PC-9 (cell line): ENCODE data around the gene DNMT3L. TPM values are rescaled to one million over a fixed set of nuclear protein-coding genes. Genes with fewer than 3 reads are reported as not detected.

ENCODE experiments used
- Bru-seq: library from RNA; stranded (reverse); fragments of 400-500 nt; gene quantifications from one replicate; lab custom pipeline; 2021; lab: Mats Ljungman, UMichigan
- BruChase-seq, 2 experiments: library from RNA; stranded (reverse); fragments of 400-500 nt; gene quantifications; one replicate each; lab custom pipeline; 2021; lab: Mats Ljungman, UMichigan
- BruUV-seq: library from RNA; stranded (reverse); fragments of 400-500 nt; replicated peaks from 2 replicates; lab custom pipeline; 2021; lab: Mats Ljungman, UMichigan
- CTCF ChIA-PET: fragments of 300-600 bp; sonication (Branson Sonifier 250); formaldehyde crosslinking; loops from one replicate; lab custom pipeline; 2022; ENCODE audit warnings: antibody characterized with exemption; lab: Charles Lee
- POLR2A ChIA-PET: fragments of 300-600 bp; sonication (Branson Sonifier 250); formaldehyde crosslinking; loops from one replicate; lab custom pipeline; 2022; ENCODE audit warnings: antibody characterized with exemption; ENCODE audit not compliant: unreplicated experiment; lab: Charles Lee
- DNase-seq, 2 experiments: peaks; one replicate each; pipeline versions ENCODE4 v3.0.0 to v3.0.0-alpha.2; 2015 to 2022; ENCODE audit warnings: mixed read lengths in 1 of 2
- H2AFZ ChIP-seq: fragments of 200-600 bp; sonication (generic); 2 replicates; pipeline ENCODE4 v1.8.1; 2017; ENCODE audit warnings: antibody characterized with exemption
- H3F3A ChIP-seq: fragments of 200-600 bp; sonication (generic); 2 replicates; pipeline ENCODE4 v1.8.1; 2017; ENCODE audit warnings: antibody characterized with exemption, mild to moderate bottlenecking, low read depth; ENCODE audit not compliant: insufficient read depth
- H3K27ac ChIP-seq: fragments of 200-600 bp; sonication (generic); 2 replicates; pipeline ENCODE4 v1.6.1; 2016; ENCODE audit warnings: mixed run types
- H3K27me3 ChIP-seq: fragments of 200-600 bp; sonication (generic); 2 replicates; pipeline ENCODE4 v1.6.1; 2016; ENCODE audit warnings: low read depth, mixed run types; ENCODE audit not compliant: insufficient read depth
- H3K36me3 ChIP-seq: fragments of 200-600 bp; sonication (generic); 2 replicates; pipeline ENCODE4 v1.6.1; 2016; ENCODE audit warnings: low read depth, mixed run types
- H3K4me1 ChIP-seq: fragments of 200-600 bp; sonication (generic); replicated peaks from 2 replicates; pipeline ENCODE4 v1.6.1; 2016; ENCODE audit warnings: mixed run types; ENCODE audit not compliant: insufficient read depth
- H3K4me2 ChIP-seq: fragments of 200-600 bp; sonication (generic); 2 replicates; pipeline ENCODE4 v1.6.1; 2017; ENCODE audit warnings: mixed run types
- H3K4me3 ChIP-seq: fragments of 200-600 bp; sonication (generic); 2 replicates; pipeline ENCODE4 v1.6.1; 2016; ENCODE audit warnings: mixed run types
- H3K79me2 ChIP-seq: fragments of 200-600 bp; sonication (generic); 2 replicates; pipeline ENCODE4 v1.6.1; 2017; ENCODE audit warnings: low read depth, mixed run types
- H3K9me2 ChIP-seq: fragments of 200-600 bp; sonication (generic); 2 replicates; pipeline ENCODE4 v1.8.1; 2017; ENCODE audit warnings: mild to moderate bottlenecking; ENCODE audit not compliant: insufficient read depth
- H3K9me3 ChIP-seq: fragments of 200-600 bp; sonication (generic); 2 replicates; pipeline ENCODE4 v1.8.1; 2016; ENCODE audit warnings: low read depth; ENCODE audit not compliant: insufficient read depth
- H4K20me1 ChIP-seq: fragments of 200-600 bp; sonication (generic); 2 replicates; pipeline ENCODE4 v1.8.1; 2017; ENCODE audit not compliant: insufficient read depth
- EZH2 ChIP-seq: fragments of 200-600 bp; sonication (generic); IDR thresholded peaks from 2 replicates; pipeline ENCODE4 v1.8.0; 2017; ENCODE audit warnings: antibody characterized with exemption, low read depth
- intact Hi-C: fragments of 100-400 bp; cut with micrococcal nuclease; formaldehyde crosslinking; loops from one replicate; pipeline ENCODE4 v1.10.0; 2022; ENCODE audit not compliant: unreplicated experiment
- long read RNA-seq: library from polyadenylated mRNA; stranded (forward); transcript quantifications from one replicate; pipeline ENCODE4 v2.0.0, GENCODE V29; 2022
- total RNA-seq: library from RNA; stranded (reverse); gene quantifications from 2 replicates; pipeline ENCODE4 v1.2.3, GENCODE V29; 2021
- TF ChIP-seq, protein P1 (sequence below): fragments of 200-600 bp; sonication (generic); conservative IDR thresholded peaks from 2 replicates; pipeline ENCODE4 v1.6.1; 2017; ENCODE audit warnings: mixed run types, antibody characterized with exemption, mild to moderate bottlenecking, moderate library complexity

DNMT3L gene
- total RNA-seq = not detected in 2 replicates
- not detected for Bru-seq, nascent RNA
- BruChase-seq, experiment 1, labeled RNA remaining after a 2-hour chase = not detected
- BruChase-seq, experiment 2, labeled RNA remaining after a 6-hour chase = not detected
- long read RNA-seq, partial matches to known transcripts = 1 of 1 reads
- long read RNA-seq, other reads (novel, unspliced or antisense) = 0 of 1 reads

DNA sequence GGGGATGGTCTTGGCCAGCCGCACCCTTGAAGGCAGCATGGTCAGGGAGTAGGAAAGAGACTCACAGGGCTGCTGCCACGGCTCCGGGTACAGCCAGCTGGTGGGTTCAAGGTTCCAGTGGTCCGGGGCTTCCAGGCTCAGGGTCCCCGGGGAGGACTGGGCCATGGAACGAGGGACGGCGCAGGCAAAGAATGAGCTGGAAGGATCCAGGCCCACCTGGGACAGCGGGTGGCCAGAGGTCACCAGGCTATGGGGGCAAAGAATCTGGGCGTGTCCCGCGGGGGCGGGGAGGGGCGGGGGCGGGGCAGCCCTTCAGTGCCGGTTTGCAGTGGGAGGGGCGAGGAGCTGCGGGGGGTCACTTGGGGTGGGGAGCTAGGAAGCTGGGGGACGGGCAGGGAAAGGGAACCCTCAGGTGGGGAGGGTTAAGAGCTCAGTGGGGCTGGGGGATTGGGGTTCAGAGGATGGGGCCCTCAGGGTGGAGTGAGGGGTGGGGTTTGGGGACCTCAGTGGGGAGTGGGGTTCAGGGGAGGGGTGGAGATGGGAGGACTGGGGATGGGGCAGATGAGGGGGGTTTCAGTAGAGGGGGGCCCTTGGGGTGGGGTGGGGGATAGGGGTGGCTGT is at the start of gene DNMT3L:
Gene DNMT3L (minus strand): TSS at position 223 of the 621 bp plus-strand sequence. CDS start 638 bp downstream, outside the sequence.
- Histone ChIP-seq H4K20me1 (no peaks in the 10 kb centered on the region), H3K9me3 (no peaks in the 10 kb centered on the region), H2AFZ (no peak within 1 kb of the TSS), H3K79me2 (no peaks in the 10 kb centered on the region), H3K36me3 (no peaks in the 10 kb centered on the region), H3K4me3 (no peak within 1 kb of the TSS), H3K27me3 (no peaks in the 10 kb centered on the region), H3K9me2 (no peaks in the 10 kb centered on the region), H3F3A (no peaks in the 10 kb centered on the region), H3K27ac (no peak within 1 kb of the TSS), H3K4me2 (no peak within 1 kb of the TSS), H3K4me1 (peaks cover 2% of the 10 kb centered on the region)
- CTCF ChIA-PET = no interaction called here
- DNase-seq = no peak
- intact Hi-C loops = no loop called here
- TF ChIP-seq, protein P1, sequence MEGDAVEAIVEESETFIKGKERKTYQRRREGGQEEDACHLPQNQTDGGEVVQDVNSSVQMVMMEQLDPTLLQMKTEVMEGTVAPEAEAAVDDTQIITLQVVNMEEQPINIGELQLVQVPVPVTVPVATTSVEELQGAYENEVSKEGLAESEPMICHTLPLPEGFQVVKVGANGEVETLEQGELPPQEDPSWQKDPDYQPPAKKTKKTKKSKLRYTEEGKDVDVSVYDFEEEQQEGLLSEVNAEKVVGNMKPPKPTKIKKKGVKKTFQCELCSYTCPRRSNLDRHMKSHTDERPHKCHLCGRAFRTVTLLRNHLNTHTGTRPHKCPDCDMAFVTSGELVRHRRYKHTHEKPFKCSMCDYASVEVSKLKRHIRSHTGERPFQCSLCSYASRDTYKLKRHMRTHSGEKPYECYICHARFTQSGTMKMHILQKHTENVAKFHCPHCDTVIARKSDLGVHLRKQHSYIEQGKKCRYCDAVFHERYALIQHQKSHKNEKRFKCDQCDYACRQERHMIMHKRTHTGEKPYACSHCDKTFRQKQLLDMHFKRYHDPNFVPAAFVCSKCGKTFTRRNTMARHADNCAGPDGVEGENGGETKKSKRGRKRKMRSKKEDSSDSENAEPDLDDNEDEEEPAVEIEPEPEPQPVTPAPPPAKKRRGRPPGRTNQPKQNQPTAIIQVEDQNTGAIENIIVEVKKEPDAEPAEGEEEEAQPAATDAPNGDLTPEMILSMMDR = no peak
- TF ChIP-seq EZH2 = no peak
- no TSS peak for BruUV-seq
- POLR2A ChIA-PET = no interaction called here

DNA sequence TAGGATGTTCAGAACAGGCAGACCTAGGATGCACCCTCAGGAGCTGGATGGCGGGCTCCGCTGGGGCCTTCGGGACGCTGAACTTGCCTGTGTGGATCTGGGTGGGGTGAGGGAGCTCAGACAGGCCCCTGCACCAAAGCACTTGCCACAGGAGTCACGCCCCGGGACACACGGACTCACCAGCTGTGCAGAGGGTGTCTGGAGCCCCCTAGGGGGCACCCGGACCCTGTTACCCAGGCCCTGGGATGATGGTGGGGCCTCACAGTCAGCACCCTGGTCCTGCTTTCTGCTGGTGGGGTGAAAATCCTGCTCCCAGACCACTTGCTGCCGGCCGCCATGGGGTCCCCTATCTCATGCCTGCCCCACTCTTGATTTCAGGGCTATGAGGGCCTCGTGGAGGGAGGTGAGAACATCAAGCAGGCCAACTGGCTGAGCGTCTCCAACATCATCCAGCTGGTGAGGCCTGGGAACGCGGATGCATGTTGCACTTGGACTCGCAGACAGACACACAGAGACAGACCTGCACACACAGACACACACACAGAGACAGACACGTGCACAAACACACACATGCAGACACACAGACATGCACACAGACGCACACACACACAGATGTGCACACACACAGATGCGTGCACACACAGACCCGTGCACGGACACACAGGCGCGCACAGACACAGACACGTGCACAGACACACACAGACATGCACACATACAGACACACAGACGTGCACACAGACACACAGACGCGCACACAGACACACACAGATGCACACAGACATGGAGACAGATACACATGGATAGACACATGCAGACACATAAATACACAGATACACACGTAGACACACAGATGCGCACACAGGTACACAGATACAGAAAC is 49.2 kb upstream of the DNMT3L start:
- no TSS peak for BruUV-seq
- ChIA-PET POLR2A (no interaction called here), CTCF (no interaction called here)
- Histone ChIP-seq H3F3A (no peaks in the 10 kb centered on the region), H3K79me2 (no peaks in the 10 kb centered on the region), H3K36me3 (no peaks in the 10 kb centered on the region), H4K20me1 (peaks cover 2% of the 10 kb centered on the region; the same call in 1 of the 2 replicates), H3K4me1 (no peaks in the 10 kb centered on the region), H3K27ac (no peak overlapping the region), H3K9me2 (no peaks in the 10 kb centered on the region), H3K27me3 (no peaks in the 10 kb centered on the region), H3K4me2 (no peak overlapping the region), H3K4me3 (no peak overlapping the region), H3K9me3 (no peaks in the 10 kb centered on the region), H2AFZ (no peak overlapping the region)
- no peak for DNase-seq
- intact Hi-C loops = no loop called here
- TF ChIP-seq EZH2 = no peak
- TF ChIP-seq, protein P1 = no peak

DNA sequence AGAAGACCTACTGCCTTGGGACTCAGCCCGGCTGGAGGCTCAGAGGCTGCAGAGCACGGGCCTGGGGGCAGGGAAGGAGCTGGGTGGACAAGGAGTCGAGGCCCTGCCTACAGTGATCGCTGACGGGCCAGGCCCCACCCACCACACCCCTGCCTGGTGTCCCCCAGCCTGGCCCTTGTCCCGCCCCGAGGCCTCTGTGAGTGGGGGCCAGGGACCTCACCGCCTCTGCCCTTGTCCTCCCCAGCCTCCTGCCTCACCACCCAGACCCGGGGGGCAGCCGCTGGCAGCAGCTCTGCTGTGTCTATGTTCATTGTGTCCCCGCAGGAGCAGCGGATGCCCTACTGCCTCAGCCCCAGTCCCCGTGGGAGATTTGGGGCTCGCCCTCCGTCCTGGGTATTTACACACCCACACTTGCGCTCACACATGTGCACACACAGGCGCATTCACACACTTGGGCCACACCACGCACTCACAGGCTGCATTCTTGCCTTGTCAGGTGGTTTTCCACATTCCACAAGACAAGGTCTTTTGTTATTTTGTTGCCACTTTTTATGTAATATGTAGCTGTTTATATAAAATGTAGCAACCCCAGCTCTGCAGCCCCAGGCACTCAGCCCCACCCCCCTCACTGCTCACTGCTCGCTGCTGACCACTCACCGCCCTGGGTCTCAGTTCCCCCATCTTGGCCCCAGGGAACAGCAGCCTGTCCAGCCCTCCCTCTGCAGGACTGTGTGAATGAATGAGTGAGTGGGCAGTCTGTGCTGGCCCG is 45.4 kb upstream of the DNMT3L start:
- Histone ChIP-seq H3F3A (peaks cover 4% of the 10 kb centered on the region; the same call in 1 of the 2 replicates), H3K4me3 (no peak overlapping the region), H3K36me3 (no peaks in the 10 kb centered on the region), H4K20me1 (peaks cover 17% of the 10 kb centered on the region), H3K27ac (no peak overlapping the region), H3K9me2 (no peaks in the 10 kb centered on the region), H3K27me3 (no peaks in the 10 kb centered on the region), H3K4me2 (no peak overlapping the region), H3K9me3 (no peaks in the 10 kb centered on the region), H2AFZ (no peak overlapping the region), H3K79me2 (0 out of 2 replicates have a peak, but pooled peaks cover 3% of the 10 kb centered on the region), H3K4me1 (no peaks in the 10 kb centered on the region)
- intact Hi-C loops = no loop called here
- ChIA-PET POLR2A (interaction anchor here (0.6 kb wide), 1 partner anchor 604 kb away, joined by 4 read pairs; no protein-coding TSS in a partner anchor), CTCF (no interaction called here)
- no TSS peak for BruUV-seq
- TF ChIP-seq, protein P1 = no peak
- no peak for TF ChIP-seq EZH2
- DNase-seq = no peak
